Bone marrow (tissue), 2 donors: ENCODE data around the gene GMDS.
A peak's percentile ranks its signal among the peaks of the same experiment; 100 is the strongest.

Experiments used
- DNase-seq, 2 donors: peaks; one replicate each; lab custom pipeline; 2025; lab: John Stamatoyannopoulos, UW

GMDS gene

GRCh38 chr6:2240961-2241360 lies 4.4 kb downstream of the GMDS start:
- DNase-seq, result no peak

GRCh38 chr6:2237001-2237400 lies 8.4 kb downstream of the GMDS start:
- DNase-seq, result no peak

GRCh38 chr6:2235777-2236495 lies 9.5 kb downstream of the GMDS start:
- no peak for DNase-seq

DNA sequence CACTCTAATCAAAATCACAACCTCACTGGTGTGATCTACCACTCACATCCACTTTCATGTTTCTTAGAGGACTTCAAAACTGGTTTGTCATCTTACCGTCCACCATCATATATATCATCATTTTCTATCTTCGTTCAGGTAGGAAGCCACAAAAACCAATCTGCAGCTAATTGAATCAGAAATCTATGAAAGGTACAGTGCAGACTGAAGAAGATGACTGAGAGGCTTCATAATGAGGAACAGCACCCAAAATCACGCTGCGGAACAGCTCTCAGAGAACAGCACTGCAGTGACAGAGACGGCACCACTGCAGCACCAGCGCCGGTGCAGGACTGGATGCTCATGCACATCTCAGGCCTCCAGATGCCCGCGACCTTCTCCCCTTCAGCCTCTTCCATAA lies 13.0 kb downstream of the GMDS start:
- no peak for DNase-seq

GRCh38 chr6:2231438-2231837 lies 14.0 kb downstream of the GMDS start:
- DNase-seq, result no peak

- DNase-seq, result no peak
Measured at GRCh38 chr6:2230659-2231277, 14.6 kb downstream of the GMDS start.

DNA sequence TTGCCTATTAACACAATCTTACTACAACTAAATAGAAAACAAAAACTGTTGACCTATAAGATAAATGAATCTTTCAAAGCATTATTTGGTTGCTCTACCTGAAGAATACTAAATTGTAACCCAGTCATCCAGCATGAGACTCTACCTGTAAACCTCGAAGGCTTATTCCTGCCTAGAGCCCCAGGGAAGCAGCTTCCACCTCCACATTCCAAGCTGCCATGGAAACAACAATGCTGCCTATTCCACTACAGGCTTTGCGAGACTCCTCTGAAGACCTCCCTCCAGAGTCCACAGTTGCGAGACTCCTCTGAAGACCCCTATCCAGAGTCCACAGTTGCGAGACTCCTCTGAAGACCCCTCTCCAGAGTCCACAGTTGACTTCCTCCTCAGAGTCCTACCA lies 15.7 kb downstream of the GMDS start:
- DNase-seq, result no peak

- DNase-seq, result no peak
Measured at GRCh38 chr6:2229039-2229438, 16.4 kb downstream of the GMDS start.

DNA sequence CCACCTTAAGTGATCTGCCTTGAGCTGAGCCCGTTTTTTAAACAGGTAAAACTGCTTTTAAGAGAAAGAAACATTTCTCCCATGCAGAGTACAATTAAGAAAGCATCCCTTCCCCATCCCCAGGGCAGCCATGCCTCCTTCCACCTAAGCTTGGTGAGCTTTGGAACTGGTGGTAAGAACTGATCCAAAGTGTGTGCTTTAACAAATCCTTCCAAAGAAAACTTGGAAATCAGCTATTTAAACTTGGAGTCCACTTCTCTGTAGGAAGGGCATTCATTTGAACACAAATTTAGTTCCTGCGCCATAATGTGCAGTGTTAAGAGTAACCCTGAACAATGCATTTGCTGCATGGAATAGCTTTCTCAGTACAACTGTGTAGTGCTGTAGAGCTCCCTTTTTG lies 17.0 kb downstream of the GMDS start:
- no peak for DNase-seq

- DNase-seq, result no peak
Measured at GRCh38 chr6:2226775-2227174, 18.6 kb downstream of the GMDS start.

DNA sequence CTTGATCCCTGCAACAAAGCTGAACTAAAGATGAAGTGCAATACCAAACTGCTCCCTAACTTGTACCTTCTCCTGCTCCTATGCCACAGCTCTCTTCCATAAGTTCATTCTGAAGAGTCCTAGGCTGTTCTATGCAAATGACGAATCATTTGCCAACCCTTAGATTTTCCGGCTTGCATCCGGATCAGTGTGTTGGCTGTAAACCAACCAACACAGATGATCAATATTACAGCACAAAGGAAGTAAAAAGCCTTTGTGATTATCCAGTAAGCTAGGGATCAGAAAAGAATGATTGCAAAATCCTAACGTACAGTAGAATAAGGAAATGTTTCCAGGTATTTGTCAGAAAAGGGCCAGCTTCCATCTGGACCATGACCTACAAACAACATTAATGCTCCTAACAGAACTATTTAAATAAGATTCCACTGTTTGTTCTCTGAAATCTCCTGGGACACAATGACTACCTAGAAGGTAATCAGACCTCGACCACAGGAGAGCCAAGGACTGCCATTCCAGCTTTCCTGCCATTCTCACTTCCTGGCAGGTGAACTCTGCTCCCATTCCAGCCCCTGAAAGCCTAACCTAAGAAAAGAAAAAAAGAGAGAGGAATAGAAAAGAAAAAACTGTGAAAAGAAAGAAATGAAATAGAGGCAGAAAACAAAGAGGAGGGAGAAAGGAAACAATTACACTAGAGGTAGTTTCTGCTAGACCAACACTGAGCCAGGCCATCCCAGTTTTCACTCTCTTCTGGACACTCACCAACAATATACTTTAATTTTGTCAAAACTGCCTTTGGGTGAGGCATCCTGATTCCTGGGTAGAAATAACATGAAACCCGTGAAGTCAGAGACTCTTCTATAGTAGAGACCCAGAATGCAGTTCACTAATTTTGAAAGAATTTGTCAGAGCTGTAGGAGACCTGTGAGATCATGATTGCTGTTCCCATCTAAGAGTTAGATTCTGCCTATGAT lies 19.7 kb downstream of the GMDS start:
- DNase-seq, result no peak

DNA sequence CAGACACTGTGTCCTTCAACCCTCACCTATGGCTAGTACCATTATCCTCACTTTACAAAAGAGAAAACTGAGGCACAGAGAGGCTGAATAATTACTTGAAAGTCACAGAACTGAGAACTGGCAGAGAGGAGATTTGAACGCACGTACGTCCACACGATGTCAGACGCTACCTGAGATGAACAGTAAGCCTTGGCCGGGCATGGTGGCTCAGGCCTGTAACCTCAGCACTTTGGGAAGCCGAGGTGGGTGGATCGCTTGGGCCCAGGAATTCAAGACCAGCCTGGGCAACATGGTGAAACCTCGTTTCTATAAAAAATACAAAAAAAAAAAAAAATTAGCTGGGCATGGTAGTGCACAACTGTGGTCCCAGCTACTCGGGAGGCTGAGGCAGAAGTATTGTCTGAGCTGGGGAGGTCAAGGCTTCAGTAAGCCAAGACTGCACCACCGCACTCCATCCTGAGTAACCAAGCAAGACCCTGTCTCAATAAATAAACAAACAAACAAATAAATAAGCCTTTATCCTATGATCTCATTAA lies 20.5 kb downstream of the GMDS start:
- DNase-seq, result no peak

DNA sequence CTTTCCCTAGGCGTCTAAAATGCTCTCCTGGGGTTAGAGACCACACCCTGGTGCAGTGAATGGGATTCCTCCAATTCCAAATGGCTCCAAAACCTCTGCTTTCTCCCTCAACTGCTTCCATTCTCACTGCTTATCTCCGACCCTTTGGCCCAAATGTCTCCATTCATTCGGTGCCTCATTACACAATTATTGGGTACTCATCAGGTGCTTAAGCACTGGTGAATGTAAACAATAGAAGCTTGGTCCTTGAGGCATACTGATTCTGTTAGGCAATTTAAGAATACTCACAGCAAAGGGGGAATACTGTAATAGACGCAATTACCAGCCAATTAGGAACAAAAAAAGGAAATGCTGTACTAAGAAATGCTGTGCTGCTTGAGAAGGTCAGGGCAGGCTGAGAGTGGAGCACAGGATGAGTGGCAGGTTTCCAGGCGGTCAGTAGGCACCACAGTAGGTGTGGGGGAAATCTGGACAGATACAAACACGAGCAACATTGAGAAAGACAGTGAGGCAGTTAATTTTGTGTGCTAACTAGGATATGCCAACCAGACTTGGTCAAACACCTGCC lies 23.0 kb downstream of the GMDS start:
- DNase-seq, result no peak

DNA sequence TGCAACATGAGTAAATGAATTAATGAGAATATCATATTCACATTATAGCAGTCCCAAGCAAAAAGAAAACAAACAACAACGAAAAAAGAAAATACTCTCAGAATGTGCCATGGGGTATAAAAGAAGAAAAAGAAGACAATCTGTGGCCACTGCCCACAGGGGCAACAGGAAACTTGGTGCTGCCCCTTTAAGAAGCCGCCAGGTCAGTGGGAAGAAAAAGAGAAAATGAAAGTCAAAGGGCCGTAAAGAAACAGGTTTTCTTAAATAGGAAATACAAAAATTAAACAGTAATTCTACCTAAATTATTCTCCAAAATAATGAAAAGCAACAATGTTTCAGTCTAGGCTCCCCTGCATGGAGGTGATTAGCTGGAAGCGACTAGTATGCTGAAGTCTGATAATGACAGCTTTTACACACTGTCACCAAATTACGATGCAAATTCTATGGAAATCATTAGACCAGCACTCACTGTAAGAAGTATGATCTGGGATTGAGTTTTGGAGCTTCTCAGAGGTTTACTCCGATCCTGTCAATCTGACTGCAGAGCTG lies 23.6 kb downstream of the GMDS start:
- DNase-seq, result peak in 1 of 2 donors; percentile 4

DNA sequence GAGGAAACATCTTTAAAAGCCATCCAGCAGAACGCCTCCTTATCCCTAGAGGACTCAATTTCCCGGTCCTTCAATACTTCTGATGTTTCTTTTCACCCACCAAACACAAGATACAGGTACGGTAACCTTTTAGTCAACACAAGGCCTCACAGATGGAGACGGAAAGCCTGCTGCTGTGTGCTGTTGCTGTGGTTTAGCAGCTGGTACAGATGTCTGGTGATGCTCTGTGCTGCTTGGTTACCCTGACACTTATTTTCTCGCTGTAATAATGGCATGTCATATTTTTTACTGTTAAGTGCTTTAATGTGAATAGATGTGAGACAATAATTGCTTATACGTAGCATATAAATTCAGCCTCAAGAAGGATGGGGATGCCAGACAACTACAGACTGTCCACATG lies 25.3 kb downstream of the GMDS start:
- no peak for DNase-seq

DNA sequence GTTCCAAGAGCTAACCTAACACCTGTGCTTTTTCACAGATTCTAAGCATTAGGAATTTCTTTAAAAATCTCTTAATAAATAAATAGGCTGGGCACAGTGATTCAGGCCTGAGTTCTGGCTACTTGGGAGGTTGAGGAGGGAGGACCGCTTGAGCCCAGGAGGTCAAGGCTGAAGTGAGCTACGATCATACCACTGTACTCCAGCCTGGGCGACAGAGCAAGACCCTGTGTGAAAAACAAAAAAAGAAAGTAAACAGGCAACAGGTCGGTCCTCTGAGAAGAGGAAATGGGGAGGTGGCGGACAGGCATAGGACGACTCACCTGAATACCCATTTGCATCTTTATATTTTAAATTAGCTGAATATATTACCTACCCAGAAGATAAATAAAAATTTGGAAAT lies 26.5 kb downstream of the GMDS start:
- DNase-seq, result no peak

DNA sequence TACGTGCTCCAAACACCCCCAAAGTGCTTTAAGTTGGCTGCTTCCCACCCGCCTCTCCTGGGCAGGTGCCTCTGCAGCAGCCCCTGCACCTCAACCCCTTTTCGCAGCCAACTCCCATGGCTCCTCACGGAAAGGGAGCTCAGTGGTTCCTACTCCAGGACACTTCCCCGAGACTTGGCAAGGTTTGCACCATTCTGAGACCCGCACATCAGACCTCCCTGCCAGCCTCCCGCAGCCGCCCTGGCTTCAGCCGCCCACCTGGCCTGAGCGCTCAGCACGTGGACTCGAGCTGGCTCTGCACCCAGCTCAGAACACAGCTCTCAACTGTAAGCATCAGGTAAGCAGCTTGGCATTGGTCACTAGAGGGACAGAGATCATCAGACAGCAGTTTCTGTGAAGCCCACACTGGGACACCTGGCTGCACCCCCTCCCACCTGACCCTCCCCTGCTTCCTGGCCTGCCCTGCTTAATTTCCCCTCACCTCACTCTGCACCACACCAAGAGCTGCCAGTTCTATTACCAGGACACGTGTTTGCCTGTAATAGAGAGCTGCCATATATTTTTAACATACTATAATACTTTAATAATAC lies 28.5 kb downstream of the GMDS start:
- no peak for DNase-seq

- no peak for DNase-seq
Measured at GRCh38 chr6:2215342-2215741, 30.1 kb downstream of the GMDS start.

GRCh38 chr6:2213086-2213485 lies 32.3 kb downstream of the GMDS start:
- DNase-seq, result no peak

- peak in 1 of 2 donors; percentile 6 for DNase-seq
Measured at GRCh38 chr6:2209226-2209809, 36.1 kb downstream of the GMDS start.

- DNase-seq, result no peak
Measured at GRCh38 chr6:2208468-2208867, 36.9 kb downstream of the GMDS start.
